ENCODE data around the gene TMCC1. TPM values are rescaled to one million over a fixed set of nuclear protein-coding genes. Genes with fewer than 3 reads are reported as not detected.

TMCC1 gene
- total RNA-seq, 2 experiments from 2014 or later: 15.9 to 16.8 TPM

- Mint-ChIP-seq H3K9me3 (ENCODE audit: insufficient read depth) (no peaks in the 10 kb centered on the region), H3K27ac (no peak overlapping the region), H3K36me3 (ENCODE audit: low read depth) (no peaks in the 10 kb centered on the region), H3K4me1 (ENCODE audit: low read depth) (no peaks in the 10 kb centered on the region), H3K27me3 (ENCODE audit: low read depth) (no peaks in the 10 kb centered on the region), H3K4me3 (no peak overlapping the region)
- ATAC-seq (no peak), DNase-seq (no peak)
- ChIA-PET CTCF (interaction anchor here (1.5 kb wide), 1 partner anchor 10 kb away, joined by 6 read pairs; no protein-coding TSS in a partner anchor), POLR2A (interaction anchor here (0.8 kb wide), 1 partner anchor 12 kb away, joined by 3 read pairs; no protein-coding TSS in a partner anchor)
Measured at GRCh38 chr3:129663930-129664646, 229.4 kb downstream of the TMCC1 start.

GRCh38 chr3:129663045-129663446 lies 230.5 kb downstream of the TMCC1 start:
- DNase-seq (no peak), ATAC-seq (no peak)
- no peaks in the 10 kb centered on the region for H3K27me3 Mint-ChIP-seq (ENCODE audit: low read depth)
- no peak overlapping the region for H3K27ac Mint-ChIP-seq
- CTCF ChIA-PET: interaction anchor here (1.0 to 1.5 kb wide), 2 partner anchors 9 to 17 kb away, joined by 3 to 6 read pairs; no protein-coding TSS in a partner anchor
- no peaks in the 10 kb centered on the region for H3K36me3 Mint-ChIP-seq (ENCODE audit: low read depth)
- H3K4me1 Mint-ChIP-seq (ENCODE audit: low read depth): peaks cover 4% of the 10 kb centered on the region
- H3K4me3 Mint-ChIP-seq: no peak overlapping the region
- POLR2A ChIA-PET: no interaction called here
- H3K9me3 Mint-ChIP-seq (ENCODE audit: insufficient read depth): no peaks in the 10 kb centered on the region

GRCh38 chr3:129662191-129662608 lies 231.3 kb downstream of the TMCC1 start:
- ChIA-PET CTCF (no interaction called here), POLR2A (no interaction called here)
- Mint-ChIP-seq H3K36me3 (ENCODE audit: low read depth) (no peaks in the 10 kb centered on the region), H3K4me3 (no peak overlapping the region), H3K9me3 (ENCODE audit: insufficient read depth) (no peaks in the 10 kb centered on the region), H3K27ac (no peak overlapping the region), H3K4me1 (ENCODE audit: low read depth) (peaks cover 13% of the 10 kb centered on the region), H3K27me3 (ENCODE audit: low read depth) (no peaks in the 10 kb centered on the region)
- ATAC-seq: no peak
- no peak for DNase-seq

- CTCF ChIA-PET: no interaction called here
- Mint-ChIP-seq H3K27ac (no peak overlapping the region), H3K9me3 (ENCODE audit: insufficient read depth) (no peaks in the 10 kb centered on the region), H3K4me3 (no peak overlapping the region), H3K36me3 (ENCODE audit: low read depth) (no peaks in the 10 kb centered on the region), H3K27me3 (ENCODE audit: low read depth) (no peaks in the 10 kb centered on the region), H3K4me1 (ENCODE audit: low read depth) (peaks cover 14% of the 10 kb centered on the region)
- ATAC-seq (no peak), DNase-seq (no peak)
- POLR2A ChIA-PET: no interaction called here
Measured at GRCh38 chr3:129661766-129662165, 231.7 kb downstream of the TMCC1 start.

GRCh38 chr3:129658110-129658843 lies 235.2 kb downstream of the TMCC1 start:
- ChIA-PET POLR2A (interaction anchor here (1.1 kb wide), 1 partner anchor 24 kb away, joined by 3 read pairs; no protein-coding TSS in a partner anchor), CTCF (interaction anchor here (0.7 to 2.3 kb wide), 4 partner anchors 30 to 168 kb away, joined by 3 to 8 read pairs (median 3); no protein-coding TSS in a partner anchor)
- no peak overlapping the region for H3K27ac Mint-ChIP-seq
- ATAC-seq (no peak), DNase-seq (no peak)
- H3K36me3 Mint-ChIP-seq (ENCODE audit: low read depth): no peaks in the 10 kb centered on the region
- peaks cover 14% of the 10 kb centered on the region for H3K4me1 Mint-ChIP-seq (ENCODE audit: low read depth)
- H3K9me3 Mint-ChIP-seq (ENCODE audit: insufficient read depth): no peaks in the 10 kb centered on the region
- no peak overlapping the region for H3K4me3 Mint-ChIP-seq
- no peaks in the 10 kb centered on the region for H3K27me3 Mint-ChIP-seq (ENCODE audit: low read depth)

- no peaks in the 10 kb centered on the region for H3K9me3 Mint-ChIP-seq (ENCODE audit: insufficient read depth)
- CTCF ChIA-PET: interaction anchor here (1.4 to 2.3 kb wide), 2 partner anchors 47 to 167 kb away, joined by 3 to 8 read pairs; no protein-coding TSS in a partner anchor
- ATAC-seq (no peak), DNase-seq (no peak)
- no peak overlapping the region for H3K27ac Mint-ChIP-seq
- no peaks in the 10 kb centered on the region for H3K27me3 Mint-ChIP-seq (ENCODE audit: low read depth)
- H3K4me3 Mint-ChIP-seq: no peak overlapping the region
- peaks cover 14% of the 10 kb centered on the region for H3K4me1 Mint-ChIP-seq (ENCODE audit: low read depth)
- POLR2A ChIA-PET: no interaction called here
- no peaks in the 10 kb centered on the region for H3K36me3 Mint-ChIP-seq (ENCODE audit: low read depth)
Measured at GRCh38 chr3:129657261-129658046, 236.1 kb downstream of the TMCC1 start.

GRCh38 chr3:129656659-129657247 lies 236.8 kb downstream of the TMCC1 start:
- Mint-ChIP-seq H3K9me3 (ENCODE audit: insufficient read depth) (no peaks in the 10 kb centered on the region), H3K4me1 (ENCODE audit: low read depth) (peaks cover 14% of the 10 kb centered on the region), H3K27ac (no peak overlapping the region), H3K27me3 (ENCODE audit: low read depth) (no peaks in the 10 kb centered on the region), H3K4me3 (no peak overlapping the region), H3K36me3 (ENCODE audit: low read depth) (no peaks in the 10 kb centered on the region)
- ChIA-PET POLR2A (interaction anchor here (0.6 kb wide), 1 partner anchor 262 kb away, joined by 11 read pairs; no protein-coding TSS in a partner anchor), CTCF (no interaction called here)
- no peak for ATAC-seq
- no peak for DNase-seq

- DNase-seq (no peak), ATAC-seq (no peak)
- H3K27ac Mint-ChIP-seq: no peak overlapping the region
- no peaks in the 10 kb centered on the region for H3K36me3 Mint-ChIP-seq (ENCODE audit: low read depth)
- no peaks in the 10 kb centered on the region for H3K27me3 Mint-ChIP-seq (ENCODE audit: low read depth)
- H3K4me1 Mint-ChIP-seq (ENCODE audit: low read depth): peaks cover 14% of the 10 kb centered on the region
- CTCF ChIA-PET: interaction anchor here (0.7 to 2.7 kb wide), 3 partner anchors 8 to 272 kb away, joined by 3 to 6 read pairs (median 3); no protein-coding TSS in a partner anchor
- POLR2A ChIA-PET: no interaction called here
- H3K9me3 Mint-ChIP-seq (ENCODE audit: insufficient read depth): no peaks in the 10 kb centered on the region
- H3K4me3 Mint-ChIP-seq: no peak overlapping the region
Measured at GRCh38 chr3:129655291-129655700, 238.2 kb downstream of the TMCC1 start.

GRCh38 chr3:129654131-129654530 lies 239.4 kb downstream of the TMCC1 start:
- H3K27ac Mint-ChIP-seq: no peak overlapping the region
- DNase-seq (no peak), ATAC-seq (no peak)
- H3K4me1 Mint-ChIP-seq (ENCODE audit: low read depth): peaks cover 14% of the 10 kb centered on the region
- H3K4me3 Mint-ChIP-seq: no peak overlapping the region
- H3K27me3 Mint-ChIP-seq (ENCODE audit: low read depth): no peaks in the 10 kb centered on the region
- no peaks in the 10 kb centered on the region for H3K9me3 Mint-ChIP-seq (ENCODE audit: insufficient read depth)
- ChIA-PET CTCF (interaction anchor here (0.6 to 2.7 kb wide), 3 partner anchors 9 to 288 kb away, joined by 3 to 6 read pairs (median 3); no protein-coding TSS in a partner anchor), POLR2A (no interaction called here)
- H3K36me3 Mint-ChIP-seq (ENCODE audit: low read depth): no peaks in the 10 kb centered on the region

- ChIA-PET CTCF (interaction anchor here (2.7 kb wide), 1 partner anchor 11 kb away, joined by 6 read pairs; no protein-coding TSS in a partner anchor), POLR2A (no interaction called here)
- DNase-seq (no peak), ATAC-seq (no peak)
- H3K4me3 Mint-ChIP-seq: no peak overlapping the region
- H3K27me3 Mint-ChIP-seq (ENCODE audit: low read depth): no peaks in the 10 kb centered on the region
- no peaks in the 10 kb centered on the region for H3K9me3 Mint-ChIP-seq (ENCODE audit: insufficient read depth)
- H3K27ac Mint-ChIP-seq: no peak overlapping the region
- H3K36me3 Mint-ChIP-seq (ENCODE audit: low read depth): no peaks in the 10 kb centered on the region
- H3K4me1 Mint-ChIP-seq (ENCODE audit: low read depth): peaks cover 9% of the 10 kb centered on the region
Measured at GRCh38 chr3:129653019-129653418, 240.5 kb downstream of the TMCC1 start.

- CTCF ChIA-PET: no interaction called here
- Mint-ChIP-seq H3K27ac (no peak overlapping the region), H3K9me3 (ENCODE audit: insufficient read depth) (no peaks in the 10 kb centered on the region), H3K4me3 (no peak overlapping the region), H3K36me3 (ENCODE audit: low read depth) (no peaks in the 10 kb centered on the region), H3K27me3 (ENCODE audit: low read depth) (no peaks in the 10 kb centered on the region), H3K4me1 (ENCODE audit: low read depth) (no peaks in the 10 kb centered on the region)
- ATAC-seq (no peak), DNase-seq (no peak)
- POLR2A ChIA-PET: no interaction called here
Measured at GRCh38 chr3:129651435-129652202, 241.9 kb downstream of the TMCC1 start.

Measured in activated CD8-positive, alpha-beta T cell treated with anti-CD3 and anti-CD28 coated beads, Interleukin-2, amount 10 ng/mL, durations not matched to agents 7 days and 5 days (primary cell).